H1 (cell line): ENCODE measurements around the gene GPC3. TPM values are rescaled to one million over a fixed set of nuclear protein-coding genes. Genes with fewer than 3 reads are reported as not detected.

Experiments used
- CTCF ChIA-PET: fragments of 300-600 bp; sonication (Branson Sonifier 250); formaldehyde crosslinking; loops from one replicate; lab custom pipeline; 2021; ENCODE audit not compliant: partially characterized antibody; lab: Charles Lee
- POLR2A ChIA-PET: fragments of 300-600 bp; sonication (Branson Sonifier 250); formaldehyde crosslinking; loops from one replicate; lab custom pipeline; 2021; ENCODE audit warnings: inconsistent platforms; ENCODE audit not compliant: partially characterized antibody; lab: Charles Lee
- DNase-seq, 2 experiments: peaks; one replicate each; pipeline versions ENCODE4 v3.0.0 to v3.0.0-alpha.2; 2010 to 2022; ENCODE audit warnings: low spot score in 2 of 2, low read depth in 1 of 2, mixed read lengths in 1 of 2
- FAIRE-seq: peaks from 2 replicates; lab custom pipeline; 2011; peaks lifted over from hg19 to GRCh38; lab: Jason Lieb, UNC
- H2AFZ ChIP-seq: 2 replicates; pipeline ENCODE4 v1.8.1; 2012; ENCODE audit warnings: low read length, inconsistent platforms
- H2AK5ac ChIP-seq: 2 replicates; pipeline ENCODE4 v1.6.1; 2013; ENCODE audit warnings: low read depth, low read length
- H2BK120ac ChIP-seq: replicated peaks from 2 replicates; pipeline ENCODE3; 2013; ENCODE audit warnings: low read depth, low read length, inconsistent platforms
- H2BK12ac ChIP-seq: 2 replicates; pipeline ENCODE4 v1.6.1; 2013; ENCODE audit warnings: low read depth, low read length
- H2BK15ac ChIP-seq: 2 replicates; pipeline ENCODE4 v1.6.1; 2013; ENCODE audit warnings: low read length
- H2BK20ac ChIP-seq: 2 replicates; pipeline ENCODE4 v1.6.1; 2013; ENCODE audit warnings: low read length
- H2BK5ac ChIP-seq: 2 replicates; pipeline ENCODE4 v1.6.1; 2013; ENCODE audit warnings: low read depth, low read length
- H3K14ac ChIP-seq: 2 replicates; pipeline ENCODE4 v1.6.1; 2013; ENCODE audit warnings: inconsistent platforms; ENCODE audit not compliant: insufficient read length
- H3K18ac ChIP-seq: 2 replicates; pipeline ENCODE4 v1.6.1; 2013; ENCODE audit warnings: low read length; ENCODE audit errors: extremely low read depth
- H3K23ac ChIP-seq: 2 replicates; pipeline ENCODE4 v1.6.1; 2013; ENCODE audit warnings: inconsistent platforms; ENCODE audit not compliant: insufficient read length
- H3K23me2 ChIP-seq: 2 replicates; pipeline ENCODE4 v1.6.1; 2013; ENCODE audit warnings: low read depth, low read length
- H3K27ac ChIP-seq: 2 replicates; pipeline ENCODE4 v1.6.1; 2011; ENCODE audit warnings: low read depth, low read length, inconsistent platforms
- H3K27me3 ChIP-seq, 4 experiments: replicated peaks in 1 of 4; 1 replicate in 1 of 4; 2 replicates in 3 of 4; pipeline versions ENCODE4 v1.6.1 to v1.8.1; 2011 to 2013; ENCODE audit warnings: low read length in 3 of 4, mild to moderate bottlenecking in 3 of 4, inconsistent platforms in 2 of 4, mixed read lengths in 2 of 4, moderate library complexity in 1 of 4; ENCODE audit not compliant: control insufficient read depth in 3 of 4, insufficient read depth in 3 of 4; ENCODE audit errors: extremely low read depth in 1 of 4
- H3K36me3 ChIP-seq, 4 experiments: 2 replicates each; pipeline versions ENCODE4 v1.6.1 to v1.8.1; 2011 to 2013; ENCODE audit warnings: mild to moderate bottlenecking in 4 of 4, low read length in 3 of 4, moderate library complexity in 2 of 4, control low read depth in 1 of 4, inconsistent platforms in 1 of 4; ENCODE audit not compliant: insufficient read depth in 4 of 4, control insufficient read depth in 2 of 4
- H3K4ac ChIP-seq: replicated peaks from 2 replicates; pipeline ENCODE3; 2013; ENCODE audit warnings: low read length, low read depth, mixed read lengths, inconsistent platforms; ENCODE audit not compliant: insufficient read length
- H3K4me1 ChIP-seq, 4 experiments: replicated peaks in 1 of 4; 1 replicate in 1 of 4; 2 replicates in 3 of 4; pipeline versions ENCODE4 v1.6.1 to v1.8.1; 2011 to 2013; ENCODE audit warnings: low read length in 3 of 4, inconsistent platforms in 2 of 4, mixed read lengths in 1 of 4; ENCODE audit not compliant: insufficient read depth in 4 of 4, control insufficient read depth in 3 of 4
- H3K4me2 ChIP-seq, 2 experiments: 2 replicates each; pipeline versions ENCODE4 v1.6.1 to v1.8.1; 2011 to 2013; ENCODE audit warnings: low read depth in 2 of 2, low read length in 2 of 2, control low read depth in 1 of 2, inconsistent platforms in 1 of 2, mild to moderate bottlenecking in 1 of 2; ENCODE audit not compliant: insufficient read depth in 1 of 2
- H3K4me3 ChIP-seq, 4 experiments: fragments of 200-600, 300-600 bp in 1 of 4; sonication (generic), shearing (Covaris generic), sonication (Bioruptor Twin) in 1 of 4; 2 replicates each; pipeline versions ENCODE4 v1.5.1 to v1.8.1; 2011 to 2016; ENCODE audit warnings: low read length in 4 of 4, low read depth in 3 of 4, control low read depth in 2 of 4, inconsistent platforms in 2 of 4, mild to moderate bottlenecking in 2 of 4, mixed read lengths in 1 of 4, moderate library complexity in 1 of 4; ENCODE audit not compliant: insufficient read depth in 2 of 4; ENCODE audit errors: extremely low read depth in 1 of 4
- H3K56ac ChIP-seq: replicated peaks from 2 replicates; pipeline ENCODE3; 2013; ENCODE audit warnings: low read depth, mild to moderate bottlenecking, mixed read lengths, low read length, inconsistent platforms; ENCODE audit not compliant: insufficient read length
- H3K79me1 ChIP-seq: 2 replicates; pipeline ENCODE4 v1.6.1; 2013; ENCODE audit warnings: low read depth, low read length, control low read depth
- H3K79me2 ChIP-seq, 2 experiments: 2 replicates each; pipeline versions ENCODE4 v1.6.1 to v1.8.1; 2012 to 2013; ENCODE audit warnings: low read length in 2 of 2, mild to moderate bottlenecking in 2 of 2, inconsistent platforms in 1 of 2; ENCODE audit not compliant: insufficient read depth in 2 of 2, control insufficient read depth in 1 of 2
- H3K9ac ChIP-seq, 4 experiments: replicated peaks in 1 of 4; 1 replicate in 1 of 4; 2 replicates in 3 of 4; pipeline versions ENCODE4 v1.6.1 to v1.8.1; 2011 to 2013; ENCODE audit warnings: low read depth in 3 of 4, low read length in 3 of 4, control low read depth in 2 of 4, mild to moderate bottlenecking in 2 of 4, moderate library complexity in 2 of 4, inconsistent platforms in 1 of 4; ENCODE audit errors: extremely low read depth in 1 of 4
- H3K9me3 ChIP-seq, 2 experiments: 2 replicates each; pipeline versions ENCODE4 v1.6.1 to v1.8.1; 2012 to 2013; ENCODE audit warnings: mild to moderate bottlenecking in 2 of 2, moderate library complexity in 2 of 2, control low read depth in 1 of 2, inconsistent platforms in 1 of 2, low read depth in 1 of 2, low read length in 1 of 2, mixed read lengths in 1 of 2; ENCODE audit not compliant: insufficient read depth in 2 of 2
- H4K20me1 ChIP-seq, 2 experiments: replicated peaks in 1 of 2; 2 replicates each; pipeline versions ENCODE3 to v1.8.1; 2011 to 2013; ENCODE audit warnings: inconsistent platforms in 2 of 2, low read length in 2 of 2, mild to moderate bottlenecking in 1 of 2; ENCODE audit not compliant: insufficient read depth in 2 of 2, control insufficient read depth in 1 of 2
- H4K5ac ChIP-seq: 2 replicates; pipeline ENCODE4 v1.6.1; 2013; ENCODE audit warnings: low read length, low read depth, mixed read lengths, inconsistent platforms; ENCODE audit not compliant: insufficient read length
- H4K8ac ChIP-seq: 2 replicates; pipeline ENCODE4 v1.8.0; 2013; ENCODE audit warnings: mild to moderate bottlenecking, moderate library complexity, low read length, inconsistent platforms; ENCODE audit not compliant: insufficient read depth; ENCODE audit errors: extremely low read depth
- H4K91ac ChIP-seq: replicated peaks from 2 replicates; pipeline ENCODE3; 2013; ENCODE audit warnings: low read length, mixed read lengths, inconsistent platforms; ENCODE audit not compliant: insufficient read length
- ASH2L ChIP-seq: fragments of 200-600, 300-600 bp; sonication (generic); IDR thresholded peaks from one replicate; pipeline ENCODE4 v1.7.1; 2017; ENCODE audit warnings: low read length
- CBX5 ChIP-seq: fragments of 300-800, 300-1000 bp; sonication (generic); IDR thresholded peaks from 2 replicates; pipeline ENCODE4 v1.7.1; 2016; ENCODE audit warnings: antibody characterized with exemption, low read length, low read depth
- CHD1 ChIP-seq: IDR thresholded peaks from 2 replicates; pipeline ENCODE4 v1.6.1; 2012; ENCODE audit warnings: low read depth, low read length, improper control_type of control experiment
- CTBP2 ChIP-seq: IDR thresholded peaks from 2 replicates; pipeline ENCODE4 v1.7.0; 2011; ENCODE audit warnings: borderline replicate concordance, mild to moderate bottlenecking, moderate library complexity, mixed read lengths, low read length; ENCODE audit not compliant: insufficient read depth, insufficient read length
- EGR1 ChIP-seq: IDR thresholded peaks from 2 replicates; pipeline ENCODE4 v1.6.1; 2011; ENCODE audit warnings: low read depth, low read length, borderline replicate concordance
- EZH2 ChIP-seq: fragments of 200-600 bp; sonication (generic); IDR thresholded peaks from 2 replicates; pipeline ENCODE4 v1.7.1; 2012; ENCODE audit warnings: low read depth, mild to moderate bottlenecking, moderate library complexity, low read length, inconsistent platforms; ENCODE audit not compliant: severe bottlenecking
- GTF2F1 ChIP-seq: IDR thresholded peaks from 2 replicates; pipeline ENCODE4 v1.6.1; 2012; ENCODE audit warnings: low read depth, low read length, improper control_type of control experiment, borderline replicate concordance
- HDAC2 ChIP-seq, 2 experiments: fragments of 300-600 bp in 1 of 2; sonication (generic) in 1 of 2; IDR thresholded peaks; 2 replicates each; pipeline ENCODE4 v1.6.1; 2011 to 2012; ENCODE audit warnings: low read depth in 2 of 2, low read length in 2 of 2, mild to moderate bottlenecking in 2 of 2, moderate library complexity in 2 of 2, borderline replicate concordance in 1 of 2, inconsistent platforms in 1 of 2
- KDM4A ChIP-seq: IDR thresholded peaks from one replicate; pipeline ENCODE4 v1.7.1; 2012; ENCODE audit warnings: low read depth, mild to moderate bottlenecking, moderate library complexity, low read length, inconsistent platforms; ENCODE audit not compliant: severe bottlenecking
- POLR2A ChIP-seq, 2 experiments: IDR thresholded peaks; 1 replicate in 1 of 2; 2 replicates in 1 of 2; pipeline ENCODE4 v1.6.1; 2011; ENCODE audit warnings: low read depth in 2 of 2, low read length in 2 of 2, mild to moderate bottlenecking in 2 of 2; ENCODE audit errors: control extremely low read depth in 1 of 2
- POU5F1 ChIP-seq: IDR thresholded peaks from 2 replicates; pipeline ENCODE4 v1.6.1; 2011; ENCODE audit warnings: low read depth, mild to moderate bottlenecking, low read length, moderate library complexity
- SP2 ChIP-seq: IDR thresholded peaks from 2 replicates; pipeline ENCODE4 v1.6.1; 2012; ENCODE audit warnings: mild to moderate bottlenecking, low read length, inconsistent platforms
- SP4 ChIP-seq: IDR thresholded peaks from 2 replicates; pipeline ENCODE4 v1.6.1; 2012; ENCODE audit warnings: low read length, inconsistent platforms
- TAF7 ChIP-seq: optimal IDR thresholded peaks from 2 replicates; pipeline ENCODE3; 2011; ENCODE audit warnings: low read depth, mild to moderate bottlenecking, inconsistent platforms, low read length, moderate library complexity, borderline replicate concordance
- ZNF274 ChIP-seq: IDR thresholded peaks from 2 replicates; pipeline ENCODE4 v1.7.0; 2012; ENCODE audit warnings: low read length, borderline replicate concordance; ENCODE audit errors: extremely low read depth
- polyA plus RNA-seq, 7 experiments: library from polyadenylated mRNA; depleted of rRNA in 3 of 7; stranded (reverse) in 5 of 7; unstranded in 2 of 7; fragments of >200 nt in 5 of 7; fragments of 200-250 nt in 2 of 7; gene quantifications; 1 replicate in 5 of 7; 2 replicates in 1 of 7; 4 replicates in 1 of 7; pipeline versions ENCODE4 v1.2.1 to v1.2.3, GENCODE V29; 2011 to 2013; ENCODE audit warnings: missing spikeins in 2 of 7, mixed read lengths in 2 of 7
- total RNA-seq: library from RNA; stranded (reverse); fragmentation: NEBNext Ultra II Directional; extraction: Animal tissue kit (Norgen Biotek cat#: 25700); gene quantifications from 2 replicates; pipeline ENCODE4 v1.2.1, GENCODE V29; 2021
- TF ChIP-seq, protein P1 (sequence below): IDR thresholded peaks from 2 replicates; pipeline ENCODE4 v1.6.1; 2012; ENCODE audit warnings: inconsistent platforms

The GPC3 gene
- total and polyA plus RNA-seq, 2 of the 8 experiments (the other 6 are each of a cell fraction or from before 2014, with no cell fraction given), result 64.8 to 71.9 TPM

GRCh38 chrX:133633162-133633561 is 352.2 kb downstream of the GPC3 start:
- FAIRE-seq, result no peak
- H3K4me2 ChIP-seq, result no peak overlapping the region
- H4K8ac ChIP-seq, result no peak overlapping the region
- no peaks in the 10 kb centered on the region for H3K79me1 ChIP-seq
- no peaks in the 10 kb centered on the region for H3K4me1 ChIP-seq
- no peak overlapping the region for H2AK5ac ChIP-seq
- no peak overlapping the region for H3K27ac ChIP-seq
- H3K79me2 ChIP-seq, result no peaks in the 10 kb centered on the region
- H3K27me3 ChIP-seq, result no peaks in the 10 kb centered on the region
- no peak overlapping the region for H4K91ac ChIP-seq
- no peak overlapping the region for H3K9ac ChIP-seq
- ChIA-PET POLR2A (no interaction called here), CTCF (no interaction called here)
- H3K36me3 ChIP-seq, result no peaks in the 10 kb centered on the region
- no peak overlapping the region for H2BK120ac ChIP-seq
- no peak overlapping the region for H2BK15ac ChIP-seq
- H3K56ac ChIP-seq, result no peak overlapping the region
- H3K18ac ChIP-seq, result no peak overlapping the region
- no peak overlapping the region for H2BK5ac ChIP-seq
- no peak overlapping the region for H3K14ac ChIP-seq
- no peak overlapping the region for H3K23ac ChIP-seq
- no peaks in the 10 kb centered on the region for H3K9me3 ChIP-seq
- H3K4ac ChIP-seq, result no peak overlapping the region
- no peak overlapping the region for H2AFZ ChIP-seq
- no peak for DNase-seq
- no peak overlapping the region for H2BK12ac ChIP-seq
- no peak overlapping the region for H3K4me3 ChIP-seq
- H2BK20ac ChIP-seq, result no peak overlapping the region
- no peak overlapping the region for H4K5ac ChIP-seq
- no peaks in the 10 kb centered on the region for H3K23me2 ChIP-seq
- no peaks in the 10 kb centered on the region for H4K20me1 ChIP-seq
- TF ChIP-seq ZNF274, result no peak
- no peak for TF ChIP-seq POLR2A (IDR thresholded peaks at IDR 0.05; ENCODE audit: control extremely low read depth in 1 of 2, low read depth in 2 of 2, low read length in 2 of 2)
- no peak for TF ChIP-seq EGR1
- no peak for TF ChIP-seq ASH2L
- TF ChIP-seq CTBP2, result no peak
- no peak for TF ChIP-seq SP2
- no peak for TF ChIP-seq TAF7
- TF ChIP-seq SP4, result no peak
- no peak for TF ChIP-seq EZH2
- TF ChIP-seq POU5F1, result no peak
- TF ChIP-seq KDM4A, result no peak
- TF ChIP-seq, protein P1, sequence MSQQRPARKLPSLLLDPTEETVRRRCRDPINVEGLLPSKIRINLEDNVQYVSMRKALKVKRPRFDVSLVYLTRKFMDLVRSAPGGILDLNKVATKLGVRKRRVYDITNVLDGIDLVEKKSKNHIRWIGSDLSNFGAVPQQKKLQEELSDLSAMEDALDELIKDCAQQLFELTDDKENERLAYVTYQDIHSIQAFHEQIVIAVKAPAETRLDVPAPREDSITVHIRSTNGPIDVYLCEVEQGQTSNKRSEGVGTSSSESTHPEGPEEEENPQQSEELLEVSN, result no peak
- no peak for TF ChIP-seq HDAC2 (IDR thresholded peaks at IDR 0.05; ENCODE audit: borderline replicate concordance in 1 of 2, low read depth in 2 of 2, low read length in 2 of 2)
- no peak for TF ChIP-seq CHD1
- TF ChIP-seq CBX5, result no peak
- no peak for TF ChIP-seq GTF2F1
